CD14-positive monocyte (primary cell): ENCODE results near the gene TMF1. TPM values are rescaled to one million over a fixed set of nuclear protein-coding genes. Genes with fewer than 3 reads are reported as not detected.

Experiments used
- DNase-seq, 3 donors: peaks; one replicate each; pipeline ENCODE4 v3.0.0-alpha.2; 2011 to 2022
- H2AFZ ChIP-seq: 2 replicates; pipeline ENCODE4 v1.6.0; 2012; ENCODE audit warnings: mild to moderate bottlenecking, low read depth, low read length, inconsistent platforms; ENCODE audit not compliant: insufficient read depth, poor library complexity, severe bottlenecking
- H3K27ac ChIP-seq, 2 donors: 1 replicate in 1 of 2; 2 replicates in 1 of 2; pipeline ENCODE4 v1.5.1; 2012 to 2013; ENCODE audit warnings: low read length in 2 of 2, control low read depth in 1 of 2, inconsistent platforms in 1 of 2, low read depth in 1 of 2, mild to moderate bottlenecking in 1 of 2
- H3K27me3 ChIP-seq, 2 donors: one replicate each; pipeline versions ENCODE4 v1.6.0 to v1.6.1; 2011 to 2013; ENCODE audit warnings: low read length in 2 of 2; ENCODE audit not compliant: control insufficient read depth in 2 of 2, insufficient read depth in 2 of 2
- H3K36me3 ChIP-seq, 2 donors: replicated peaks in 1 of 2; 1 replicate in 1 of 2; 2 replicates in 1 of 2; pipeline versions ENCODE4 v1.5.1 to v1.6.1; 2012 to 2013; ENCODE audit warnings: low read length in 2 of 2, control low read depth in 1 of 2, inconsistent platforms in 1 of 2, mild to moderate bottlenecking in 1 of 2; ENCODE audit not compliant: insufficient read depth in 2 of 2, control insufficient read depth in 1 of 2
- H3K4me1 ChIP-seq, 2 donors: 1 replicate in 1 of 2; 2 replicates in 1 of 2; pipeline versions ENCODE4 v1.5.1 to v1.6.1; 2012 to 2013; ENCODE audit warnings: low read length in 2 of 2, control low read depth in 1 of 2, inconsistent platforms in 1 of 2, mild to moderate bottlenecking in 1 of 2, moderate library complexity in 1 of 2; ENCODE audit not compliant: insufficient read depth in 2 of 2, control insufficient read depth in 1 of 2
- H3K4me2 ChIP-seq: replicated peaks from 2 replicates; pipeline ENCODE3; 2012; ENCODE audit warnings: low read length, moderate library complexity, mild to moderate bottlenecking; ENCODE audit not compliant: poor library complexity, severe bottlenecking; ENCODE audit errors: extremely low read depth
- H3K4me3 ChIP-seq, 3 experiments: fragments of 200-600 bp in 1 of 3; sonication (generic) in 1 of 3; replicated peaks in 1 of 3; 1 replicate in 2 of 3; 2 replicates in 1 of 3; pipeline ENCODE4 v1.5.1; 2011 to 2013; ENCODE audit warnings: low read length in 3 of 3, mild to moderate bottlenecking in 3 of 3, control low read depth in 2 of 3, low read depth in 2 of 3, inconsistent platforms in 1 of 3, moderate library complexity in 1 of 3
- H3K79me2 ChIP-seq: 2 replicates; pipeline ENCODE4 v1.6.0; 2012; ENCODE audit warnings: mild to moderate bottlenecking, control low read depth, inconsistent platforms, low read length, moderate library complexity; ENCODE audit not compliant: insufficient read depth
- H3K9ac ChIP-seq: 2 replicates; pipeline ENCODE4 v1.6.0; 2017; ENCODE audit warnings: low read length, mild to moderate bottlenecking; ENCODE audit not compliant: insufficient read depth, poor library complexity, severe bottlenecking
- H3K9me3 ChIP-seq, 2 donors: replicated peaks in 1 of 2; 1 replicate in 1 of 2; 2 replicates in 1 of 2; pipeline versions ENCODE4 v1.5.1 to v1.6.1; 2012 to 2013; ENCODE audit warnings: low read length in 2 of 2, control low read depth in 1 of 2; ENCODE audit not compliant: control insufficient read depth in 1 of 2, insufficient read depth in 1 of 2
- H4K20me1 ChIP-seq: 2 replicates; pipeline ENCODE4 v1.6.0; 2012; ENCODE audit warnings: mild to moderate bottlenecking, low read length, control low read depth, moderate library complexity; ENCODE audit not compliant: insufficient read depth
- H3K27ac Mint-ChIP-seq, 7 donors: one replicate each; pipeline ENCODE4 v1.8.0; 2020; ENCODE audit warnings: mild to moderate bottlenecking in 7 of 7, mixed read lengths in 7 of 7, moderate library complexity in 6 of 7, inconsistent platforms in 2 of 7
- H3K27me3 Mint-ChIP-seq, 3 donors: one replicate each; pipeline ENCODE4 v1.8.0; 2021 to 2022; ENCODE audit warnings: low read depth in 3 of 3, mild to moderate bottlenecking in 3 of 3, mixed read lengths in 3 of 3, moderate library complexity in 3 of 3, inconsistent platforms in 1 of 3
- H3K36me3 Mint-ChIP-seq, 2 donors: one replicate each; pipeline ENCODE4 v1.8.0; 2020; ENCODE audit warnings: mixed read lengths in 2 of 2, inconsistent platforms in 1 of 2, mild to moderate bottlenecking in 1 of 2
- H3K4me1 Mint-ChIP-seq: one replicate; pipeline ENCODE4 v1.8.0; 2020; ENCODE audit warnings: mild to moderate bottlenecking, mixed read lengths
- H3K4me3 Mint-ChIP-seq, 2 donors: one replicate each; pipeline ENCODE4 v1.8.0; 2020; ENCODE audit warnings: mild to moderate bottlenecking in 2 of 2, mixed read lengths in 2 of 2, moderate library complexity in 1 of 2
- H3K9me3 Mint-ChIP-seq, 7 donors: one replicate each; pipeline ENCODE4 v1.8.0; 2020 to 2022; ENCODE audit warnings: mixed read lengths in 7 of 7, mild to moderate bottlenecking in 6 of 7, moderate library complexity in 6 of 7, inconsistent platforms in 2 of 7
- WGBS: methylation state at CpG from one replicate; pipeline ENCODE4 v1.1.5; 2013; ENCODE audit warnings: missing lambda C conversion rate; ENCODE audit not compliant: insufficient coverage; 5-methylcytosine and 5-hydroxymethylcytosine counted together
- intact Hi-C, 2 donors: fragments of 100-400 bp; cut with micrococcal nuclease; formaldehyde crosslinking; loops; one replicate each; pipeline versions ENCODE4 v1.15.0 to v1.15.1; 2023
- polyA plus RNA-seq, 3 donors: library from polyadenylated mRNA; depleted of rRNA in 1 of 3; unstranded in 2 of 3; stranded (reverse) in 1 of 3; fragments of 300-500 nt in 2 of 3; fragments of >200 nt in 1 of 3; fragmentation: Illumina TruSeq in 2 of 3; gene quantifications; 1 replicate in 2 of 3; 2 replicates in 1 of 3; pipeline ENCODE4 v1.2.3, GENCODE V29; 2012 to 2021
- TF ChIP-seq, protein P1 (sequence below): fragments of 200-600 bp; IDR thresholded peaks from one replicate; pipeline ENCODE4 v1.8.0; 2022; ENCODE audit warnings: antibody characterized with exemption, mild to moderate bottlenecking

Gene TMF1
- polyA plus RNA-seq, 3 donors, result 6.4 to 25.6 (median 23.1) TPM

DNA sequence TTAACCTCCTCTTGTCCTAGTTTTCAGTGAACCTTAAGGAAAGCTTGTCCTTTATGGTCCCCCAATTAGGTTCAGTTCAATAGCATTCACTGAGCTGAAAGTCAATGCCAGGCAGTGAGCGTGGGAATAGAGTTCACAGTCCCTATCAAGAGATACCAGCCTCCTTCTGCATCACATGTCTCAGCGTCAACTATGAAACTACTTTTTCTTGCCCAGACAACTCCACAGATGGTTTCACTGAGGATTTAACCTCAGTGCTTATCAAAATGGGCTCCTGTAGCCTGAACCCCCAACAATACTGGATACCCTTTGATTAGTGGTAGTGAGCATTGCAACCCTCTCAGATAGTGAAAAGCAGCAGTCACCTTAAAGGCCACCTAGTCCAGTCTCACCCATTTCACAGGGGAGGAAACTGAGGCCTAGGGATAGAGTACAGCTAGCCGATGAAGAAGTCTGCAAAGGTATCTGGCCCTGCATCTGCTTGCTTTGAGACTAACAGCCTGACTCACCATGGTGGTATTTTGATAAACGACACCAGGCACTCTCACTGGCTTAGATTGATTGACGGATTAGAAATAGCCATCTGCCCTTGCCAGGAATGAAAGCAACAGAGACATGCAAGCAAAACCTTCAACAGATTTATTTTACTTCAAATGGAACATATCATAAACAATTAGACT, 29.6 kb upstream of the TMF1 start:
- no peaks in the 10 kb centered on the region for H3K9me3 Mint-ChIP-seq
- H3K79me2 ChIP-seq, result peaks cover 68% of the 10 kb centered on the region
- H3K27me3 ChIP-seq, result no peaks in the 10 kb centered on the region
- no peak overlapping the region for H2AFZ ChIP-seq
- peaks cover 63 to 78% of the 10 kb centered on the region in 2 donors for H3K4me1 ChIP-seq
- no peak overlapping the region for H3K9ac ChIP-seq
- TF ChIP-seq, protein P1, sequence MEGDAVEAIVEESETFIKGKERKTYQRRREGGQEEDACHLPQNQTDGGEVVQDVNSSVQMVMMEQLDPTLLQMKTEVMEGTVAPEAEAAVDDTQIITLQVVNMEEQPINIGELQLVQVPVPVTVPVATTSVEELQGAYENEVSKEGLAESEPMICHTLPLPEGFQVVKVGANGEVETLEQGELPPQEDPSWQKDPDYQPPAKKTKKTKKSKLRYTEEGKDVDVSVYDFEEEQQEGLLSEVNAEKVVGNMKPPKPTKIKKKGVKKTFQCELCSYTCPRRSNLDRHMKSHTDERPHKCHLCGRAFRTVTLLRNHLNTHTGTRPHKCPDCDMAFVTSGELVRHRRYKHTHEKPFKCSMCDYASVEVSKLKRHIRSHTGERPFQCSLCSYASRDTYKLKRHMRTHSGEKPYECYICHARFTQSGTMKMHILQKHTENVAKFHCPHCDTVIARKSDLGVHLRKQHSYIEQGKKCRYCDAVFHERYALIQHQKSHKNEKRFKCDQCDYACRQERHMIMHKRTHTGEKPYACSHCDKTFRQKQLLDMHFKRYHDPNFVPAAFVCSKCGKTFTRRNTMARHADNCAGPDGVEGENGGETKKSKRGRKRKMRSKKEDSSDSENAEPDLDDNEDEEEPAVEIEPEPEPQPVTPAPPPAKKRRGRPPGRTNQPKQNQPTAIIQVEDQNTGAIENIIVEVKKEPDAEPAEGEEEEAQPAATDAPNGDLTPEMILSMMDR, result no peak
- H3K36me3 ChIP-seq, result peaks cover under 1 to 1% of the 10 kb centered on the region in 2 donors
- 77% methylated on average over 3 of the region's 5 CpGs for WGBS
- peaks cover 4% of the 10 kb centered on the region in 2 donors for H3K36me3 Mint-ChIP-seq
- DNase-seq, result no peak
- H3K4me2 ChIP-seq, result no peak overlapping the region
- intact Hi-C loops, result loop anchor here in 1 of 2 donors (2.0 to 10.0 kb wide), 2 partner anchors 31 to 1983 kb away; no protein-coding TSS in a partner anchor
- peak overlapping the region in 6 of 7 donors; percentile 40 to 100 (median 92) for H3K27ac Mint-ChIP-seq
- no peak overlapping the region for H3K4me3 ChIP-seq
- H3K27me3 Mint-ChIP-seq, result no peaks in the 10 kb centered on the region
- peaks cover 6% of the 10 kb centered on the region for H4K20me1 ChIP-seq
- peaks cover 64% of the 10 kb centered on the region for H3K4me1 Mint-ChIP-seq
- peak overlapping the region; percentile 55 to 94 for H3K27ac ChIP-seq
- H3K4me3 Mint-ChIP-seq, result no peak overlapping the region
- no peaks in the 10 kb centered on the region for H3K9me3 ChIP-seq

DNA sequence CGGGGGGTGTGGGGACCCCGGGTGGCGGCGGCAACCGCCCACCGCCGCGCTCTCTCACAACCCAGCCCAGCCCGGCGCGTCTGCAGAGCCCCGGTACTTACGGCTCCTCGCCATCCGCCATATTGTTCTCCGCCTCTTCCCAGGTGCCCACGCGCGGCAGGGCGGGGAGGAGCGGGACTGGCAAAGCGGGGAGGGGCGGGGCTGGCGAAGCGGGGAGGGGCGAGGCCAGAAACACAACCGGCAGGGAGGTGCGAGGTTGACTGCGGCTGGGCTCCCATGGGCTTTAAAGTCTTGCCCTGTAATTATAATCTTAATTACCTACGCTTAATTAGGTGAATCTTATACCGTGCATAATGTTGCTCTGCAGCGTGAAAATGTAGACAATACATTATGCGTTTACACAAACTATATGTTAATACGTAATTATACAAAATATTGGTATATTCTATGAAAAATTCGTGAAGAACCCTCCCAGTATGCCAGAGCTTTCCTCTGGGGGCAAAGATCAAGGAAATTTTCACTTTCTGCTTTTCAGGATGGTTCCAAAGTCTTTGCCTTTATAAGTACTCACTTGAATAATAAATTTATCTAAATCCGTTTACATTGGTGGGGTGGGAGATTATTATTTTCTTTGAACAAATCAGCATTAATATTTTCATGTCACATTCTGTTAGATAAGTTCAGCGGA, 28.2 kb upstream of the TMF1 start, which contains the start of gene UBA3:
UBA3 (minus strand) TSS at position 133 of the 688 bp plus-strand sequence; CDS start at position 121, 12 bp downstream.
- H4K20me1 ChIP-seq, result no peaks in the 10 kb centered on the region
- peak within 1 kb of the TSS; percentile 74 to 84 for H3K4me3 Mint-ChIP-seq
- H3K9me3 Mint-ChIP-seq, result no peaks in the 10 kb centered on the region
- peaks cover 56% of the 10 kb centered on the region for H3K4me1 Mint-ChIP-seq
- H3K27ac ChIP-seq, result peak within 1 kb of the TSS; percentile 37 to 87
- H3K4me1 ChIP-seq, result peaks cover 55 to 68% of the 10 kb centered on the region in 2 donors
- DNase-seq, result peak; percentile 78 to 83 (median 82)
- peaks cover 68% of the 10 kb centered on the region for H3K79me2 ChIP-seq
- peak within 1 kb of the TSS; percentile 61 to 98 (median 95) for H3K4me3 ChIP-seq
- peak within 1 kb of the TSS; percentile 85 for H2AFZ ChIP-seq
- H3K36me3 Mint-ChIP-seq, result peaks cover 9 to 15% of the 10 kb centered on the region in 2 donors
- no CpG with 5 or more reads among the region's 37 CpGs for WGBS
- H3K27me3 ChIP-seq, result no peaks in the 10 kb centered on the region
- H3K27ac Mint-ChIP-seq, result peak within 1 kb of the TSS; percentile 60 to 97 (median 93)
- H3K4me2 ChIP-seq, result peak within 1 kb of the TSS; percentile 90
- H3K27me3 Mint-ChIP-seq, result no peaks in the 10 kb centered on the region
- peak within 1 kb of the TSS; percentile 84 for H3K9ac ChIP-seq
- H3K36me3 ChIP-seq, result peaks cover 5 to 14% of the 10 kb centered on the region in 2 donors
- TF ChIP-seq, protein P1, result no peak
- intact Hi-C loops, result loop anchor here in 1 of 2 donors (2.0 to 10.0 kb wide), 2 partner anchors 30 to 1984 kb away; no protein-coding TSS in a partner anchor
- H3K9me3 ChIP-seq, result no peaks in the 10 kb centered on the region
